Mucosa of rectum (tissue), 2 donors: ENCODE results near the gene HSPB6.

Source experiments
- H3K27ac ChIP-seq, 2 donors: one replicate each; pipeline ENCODE4 v1.7.0; 2013; ENCODE audit warnings: inconsistent platforms in 2 of 2, low read depth in 2 of 2, low read length in 2 of 2
- H3K27me3 ChIP-seq, 2 donors: one replicate each; pipeline ENCODE4 v1.7.0; 2013; ENCODE audit warnings: low read length in 2 of 2; ENCODE audit not compliant: control insufficient read depth in 2 of 2, insufficient read depth in 2 of 2
- H3K36me3 ChIP-seq, 2 donors: one replicate each; pipeline ENCODE4 v1.7.0; 2013; ENCODE audit warnings: low read length in 2 of 2; ENCODE audit not compliant: control insufficient read depth in 2 of 2, insufficient read depth in 2 of 2
- H3K4me1 ChIP-seq, 2 donors: one replicate each; pipeline ENCODE4 v1.7.0; 2013; ENCODE audit warnings: low read length in 2 of 2, mild to moderate bottlenecking in 1 of 2; ENCODE audit not compliant: control insufficient read depth in 2 of 2, insufficient read depth in 2 of 2
- H3K4me3 ChIP-seq, 2 donors: one replicate each; pipeline ENCODE4 v1.7.0; 2013; ENCODE audit warnings: low read length in 2 of 2
- H3K9ac ChIP-seq, 2 donors: one replicate each; pipeline ENCODE4 v1.7.0; 2013; ENCODE audit warnings: low read length in 2 of 2, low read depth in 1 of 2, mild to moderate bottlenecking in 1 of 2
- H3K9me3 ChIP-seq, 2 donors: one replicate each; pipeline ENCODE4 v1.7.0; 2013; ENCODE audit warnings: low read length in 2 of 2; ENCODE audit not compliant: control insufficient read depth in 2 of 2
- donor health status: healthy.
- donor health status: Normal muscosa, but diverticular disease.

The HSPB6 gene

GRCh38 chr19:35715355-35715809 is 41.4 kb downstream of the HSPB6 start:
- H3K27me3 ChIP-seq: no peaks in the 10 kb centered on the region
- H3K27ac ChIP-seq: peak overlapping the region in 1 of 2 donors; percentile 87
- H3K9ac ChIP-seq: peak overlapping the region in 1 of 2 donors; percentile 76
- peaks cover 21 to 30% of the 10 kb centered on the region in 2 donors for H3K4me1 ChIP-seq
- H3K4me3 ChIP-seq: peak overlapping the region; percentile 83 to 88
- H3K36me3 ChIP-seq: peaks cover 0 to 2% of the 10 kb centered on the region in 2 donors
- H3K9me3 ChIP-seq: no peaks in the 10 kb centered on the region

- no peak overlapping the region for H3K4me3 ChIP-seq
- no peaks in the 10 kb centered on the region for H3K9me3 ChIP-seq
- no peaks in the 10 kb centered on the region for H3K36me3 ChIP-seq
- no peaks in the 10 kb centered on the region for H3K27me3 ChIP-seq
- peaks cover 21 to 30% of the 10 kb centered on the region in 2 donors for H3K4me1 ChIP-seq
- no peak overlapping the region for H3K9ac ChIP-seq
- peak overlapping the region in 1 of 2 donors; percentile 35 for H3K27ac ChIP-seq
These were observed 42.1 kb downstream of the HSPB6 start for GRCh38 chr19:35714601-35715354.

- Histone ChIP-seq H3K4me1 (peaks cover 16 to 25% of the 10 kb centered on the region in 2 donors), H3K9ac (no peak overlapping the region)
These were observed 42.8 kb downstream of the HSPB6 start for GRCh38 chr19:35713904-35714495.

GRCh38 chr19:35713506-35713850 is 43.4 kb downstream of the HSPB6 start:
- Histone ChIP-seq H3K4me3 (peak overlapping the region in 1 of 2 donors; percentile 33), H3K27ac (peak overlapping the region in 1 of 2 donors; percentile 18), H3K4me1 (peaks cover 12 to 20% of the 10 kb centered on the region in 2 donors), H3K27me3 (no peaks in the 10 kb centered on the region), H3K36me3 (no peaks in the 10 kb centered on the region), H3K9me3 (no peaks in the 10 kb centered on the region), H3K9ac (no peak overlapping the region)

More at GRCh38 chr19:35713904-35714495, 42.8 kb downstream of the HSPB6 start:
- Histone ChIP-seq H3K4me3 (peak overlapping the region in 1 of 2 donors; percentile 33), H3K27me3 (no peaks in the 10 kb centered on the region), H3K27ac (peak overlapping the region in 1 of 2 donors; percentile 35), H3K9me3 (no peaks in the 10 kb centered on the region), H3K36me3 (no peaks in the 10 kb centered on the region)

GRCh38 chr19:35712567-35713505 is 44.0 kb downstream of the HSPB6 start:
- H3K27ac ChIP-seq: peak overlapping the region in 1 of 2 donors; percentile 18
- H3K9me3 ChIP-seq: no peaks in the 10 kb centered on the region
- no peak overlapping the region for H3K9ac ChIP-seq
- H3K27me3 ChIP-seq: no peaks in the 10 kb centered on the region
- H3K4me3 ChIP-seq: peak overlapping the region in 1 of 2 donors; percentile 29
- H3K36me3 ChIP-seq: no peaks in the 10 kb centered on the region
- H3K4me1 ChIP-seq: peaks cover 12 to 20% of the 10 kb centered on the region in 2 donors

GRCh38 chr19:35710784-35711723 is 45.8 kb downstream of the HSPB6 start:
- no peak overlapping the region for H3K9ac ChIP-seq
- H3K9me3 ChIP-seq: no peaks in the 10 kb centered on the region
- H3K4me1 ChIP-seq: peaks cover 9 to 12% of the 10 kb centered on the region in 2 donors
- H3K36me3 ChIP-seq: no peaks in the 10 kb centered on the region
- H3K4me3 ChIP-seq: no peak overlapping the region
- H3K27me3 ChIP-seq: no peaks in the 10 kb centered on the region
- H3K27ac ChIP-seq: peak overlapping the region in 1 of 2 donors; percentile 24

GRCh38 chr19:35708391-35708790 is 48.4 kb downstream of the HSPB6 start:
- no peak overlapping the region for H3K9ac ChIP-seq
- H3K4me3 ChIP-seq: no peak overlapping the region
- H3K4me1 ChIP-seq: no peaks in the 10 kb centered on the region
- no peak overlapping the region for H3K27ac ChIP-seq
- peaks cover 0 to 2% of the 10 kb centered on the region in 2 donors for H3K27me3 ChIP-seq
- no peaks in the 10 kb centered on the region for H3K36me3 ChIP-seq
- no peaks in the 10 kb centered on the region for H3K9me3 ChIP-seq
